Measurements from ENCODE around the gene ENC1. TPM values are rescaled to one million over a fixed set of nuclear protein-coding genes. Genes with fewer than 3 reads are reported as not detected.

Gene ENC1
- polyA plus RNA-seq, 1 of the 3 experiments (the other 2 are of a cell fraction) = 20.3 TPM

DNA sequence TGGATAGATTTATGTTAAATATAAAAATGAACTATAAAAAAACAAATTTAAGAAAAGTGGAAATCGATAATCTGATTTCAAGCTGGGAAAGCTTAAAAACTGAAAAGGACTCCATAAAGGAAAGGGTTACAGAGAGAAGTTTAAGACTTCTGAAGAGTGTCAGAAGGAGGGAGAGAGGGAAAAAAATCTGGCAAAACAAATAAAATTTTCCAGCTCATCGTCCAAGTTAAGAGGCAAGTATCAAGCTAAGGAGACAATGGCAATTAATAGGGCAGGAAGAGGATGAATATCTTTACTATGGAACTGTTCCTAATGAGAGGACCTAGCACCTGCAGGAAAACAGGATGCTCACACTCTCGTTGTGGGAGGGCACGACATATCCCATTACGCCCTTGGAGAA is 24.0 kb upstream of the ENC1 start:
- Histone ChIP-seq H2AFZ (ENCODE audit: low read depth) (no peak overlapping the region), H3K9me3 (no peaks in the 10 kb centered on the region), H3K36me3 (replicated peaks in 1 of 2; ENCODE audit: control insufficient read depth in 1 of 2, insufficient read depth in 2 of 2, low read length in 1 of 2) (no peaks in the 10 kb centered on the region), H3K27me3 (ENCODE audit: insufficient read depth) (no peaks in the 10 kb centered on the region), H3F3A (replicated peaks; ENCODE audit: insufficient read depth) (no peaks in the 10 kb centered on the region), H3K79me2 (ENCODE audit: insufficient read depth) (no peaks in the 10 kb centered on the region), H3K4me3 (ENCODE audit: low read depth in 2 of 2, low read length in 1 of 2) (no peak overlapping the region), H3K4me1 (ENCODE audit: control insufficient read depth in 1 of 2, insufficient read depth in 2 of 2, low read depth in 1 of 2, low read length in 1 of 2) (peaks cover 0 to 7% of the 10 kb centered on the region in 2 experiments; a peak in 2 of 4 replicates), H3K27ac (ENCODE audit: low read depth in 2 of 2, low read length in 1 of 2) (no peak overlapping the region), H4K20me1 (ENCODE audit: insufficient read depth) (no peaks in the 10 kb centered on the region), H3K9me2 (no peaks in the 10 kb centered on the region), H3K4me2 (no peak overlapping the region), H3K9ac (no peak overlapping the region)
- ChIA-PET POLR2A (no interaction called here), CTCF (interaction anchor here (1.0 to 1.5 kb wide), 6 partner anchors 9 to 1073 kb away, joined by 3 to 7 read pairs (median 4); no protein-coding TSS in a partner anchor)
- DNase-seq = no peak
- TF ChIP-seq JUND (IDR thresholded peaks at IDR 0.05) = no peak
- no peak for TF ChIP-seq EZH2phosphoT487 (IDR thresholded peaks at IDR 0.05; ENCODE audit: borderline replicate concordance, low read depth)
- TF ChIP-seq, protein P1, sequence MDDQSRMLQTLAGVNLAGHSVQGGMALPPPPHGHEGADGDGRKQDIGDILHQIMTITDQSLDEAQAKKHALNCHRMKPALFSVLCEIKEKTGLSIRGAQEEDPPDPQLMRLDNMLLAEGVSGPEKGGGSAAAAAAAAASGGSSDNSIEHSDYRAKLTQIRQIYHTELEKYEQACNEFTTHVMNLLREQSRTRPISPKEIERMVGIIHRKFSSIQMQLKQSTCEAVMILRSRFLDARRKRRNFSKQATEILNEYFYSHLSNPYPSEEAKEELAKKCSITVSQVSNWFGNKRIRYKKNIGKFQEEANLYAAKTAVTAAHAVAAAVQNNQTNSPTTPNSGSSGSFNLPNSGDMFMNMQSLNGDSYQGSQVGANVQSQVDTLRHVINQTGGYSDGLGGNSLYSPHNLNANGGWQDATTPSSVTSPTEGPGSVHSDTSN (IDR thresholded peaks at IDR 0.05) = no peak
- WGBS (ENCODE audit: low lambda C conversion rate) = 82% methylated on average over 5 of the region's 5 CpGs

DNA sequence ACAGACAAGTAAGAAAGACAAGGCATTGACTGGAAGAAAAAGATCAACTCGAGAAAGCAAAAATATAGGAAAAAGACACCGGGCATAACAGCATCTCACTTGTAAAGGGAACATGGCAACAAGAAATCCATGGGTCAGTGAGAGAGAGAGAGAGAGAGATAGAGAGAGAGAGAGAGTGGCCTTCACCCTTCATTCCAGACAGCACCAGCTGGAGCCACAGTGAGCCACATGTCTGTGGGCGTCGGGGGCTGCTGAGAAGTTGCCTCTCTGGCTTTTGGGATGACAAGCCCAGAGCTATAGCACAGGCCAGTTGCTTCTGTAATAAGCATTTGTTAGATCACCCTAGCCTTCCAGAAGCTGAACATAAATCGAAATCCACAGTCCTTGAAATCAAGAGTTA is 20.3 kb upstream of the ENC1 start:
- no peaks in the 10 kb centered on the region for H4K20me1 ChIP-seq (ENCODE audit: insufficient read depth)
- no peaks in the 10 kb centered on the region for H3K9me2 ChIP-seq
- no peak overlapping the region for H3K4me3 ChIP-seq (ENCODE audit: low read depth in 2 of 2, low read length in 1 of 2)
- no peak for DNase-seq
- H3K4me1 ChIP-seq (ENCODE audit: control insufficient read depth in 1 of 2, insufficient read depth in 2 of 2, low read depth in 1 of 2, low read length in 1 of 2) = no peaks in the 10 kb centered on the region; a peak in 1 of 4 replicates
- ChIA-PET CTCF (interaction anchor here (1.0 to 3.6 kb wide), 5 partner anchors 11 to 758 kb away, joined by 3 to 22 read pairs (median 5); no protein-coding TSS in a partner anchor), POLR2A (no interaction called here)
- no peaks in the 10 kb centered on the region for H3K36me3 ChIP-seq (replicated peaks in 1 of 2; ENCODE audit: control insufficient read depth in 1 of 2, insufficient read depth in 2 of 2, low read length in 1 of 2)
- no peak overlapping the region for H3K9ac ChIP-seq
- H3K9me3 ChIP-seq = no peaks in the 10 kb centered on the region
- no peaks in the 10 kb centered on the region for H3F3A ChIP-seq (replicated peaks; ENCODE audit: insufficient read depth)
- H3K79me2 ChIP-seq (ENCODE audit: insufficient read depth) = no peaks in the 10 kb centered on the region
- no peaks in the 10 kb centered on the region for H3K27me3 ChIP-seq (ENCODE audit: insufficient read depth)
- 77% methylated on average over 5 of the region's 5 CpGs for WGBS (ENCODE audit: low lambda C conversion rate)
- peak overlapping the region in 1 of 2 experiments; percentile 33; a peak in 1 of 4 replicates for H3K27ac ChIP-seq (ENCODE audit: low read depth in 2 of 2, low read length in 1 of 2)
- peak overlapping the region; percentile 52; the same call in 1 of the 2 replicates for H2AFZ ChIP-seq (ENCODE audit: low read depth)
- no peak overlapping the region for H3K4me2 ChIP-seq
- TF ChIP-seq GATA2 (CRISPR knock-in tag; IDR thresholded peaks at IDR 0.05) (no peak), CHD2 (IDR thresholded peaks at IDR 0.05; ENCODE audit: low read length, partially characterized antibody) (no peak), RCOR1 (IDR thresholded peaks at IDR 0.05; ENCODE audit: low read length) (no peak), FOSL2 (IDR thresholded peaks at IDR 0.05; ENCODE audit: borderline replicate concordance, low read depth) (no peak), POLR2AphosphoS5 (IDR thresholded peaks at IDR 0.05; ENCODE audit: low read depth, low read length) (no peak), FOXJ3 (CRISPR knock-in tag; IDR thresholded peaks at IDR 0.05) (no peak), RAD21 (IDR thresholded peaks at IDR 0.05; ENCODE audit: low read length) (no peak), FOXM1 (IDR thresholded peaks at IDR 0.05; ENCODE audit: low read depth) (no peak), TAF1 (IDR thresholded peaks at IDR 0.05; ENCODE audit: borderline replicate concordance, low read depth, low read length) (no peak), TCF12 (IDR thresholded peaks at IDR 0.05) (no peak), RXRA (IDR thresholded peaks at IDR 0.05; ENCODE audit: borderline replicate concordance, low read depth) (no peak), RFX5 (IDR thresholded peaks at IDR 0.05; ENCODE audit: low read length) (no peak), EZH2phosphoT487 (IDR thresholded peaks at IDR 0.05; ENCODE audit: borderline replicate concordance, low read depth) (no peak)
- TF ChIP-seq, protein P2, sequence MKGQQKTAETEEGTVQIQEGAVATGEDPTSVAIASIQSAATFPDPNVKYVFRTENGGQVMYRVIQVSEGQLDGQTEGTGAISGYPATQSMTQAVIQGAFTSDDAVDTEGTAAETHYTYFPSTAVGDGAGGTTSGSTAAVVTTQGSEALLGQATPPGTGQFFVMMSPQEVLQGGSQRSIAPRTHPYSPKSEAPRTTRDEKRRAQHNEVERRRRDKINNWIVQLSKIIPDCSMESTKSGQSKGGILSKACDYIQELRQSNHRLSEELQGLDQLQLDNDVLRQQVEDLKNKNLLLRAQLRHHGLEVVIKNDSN (IDR thresholded peaks at IDR 0.05; ENCODE audit: borderline replicate concordance, low read depth) = no peak
- TF ChIP-seq, protein P3, sequence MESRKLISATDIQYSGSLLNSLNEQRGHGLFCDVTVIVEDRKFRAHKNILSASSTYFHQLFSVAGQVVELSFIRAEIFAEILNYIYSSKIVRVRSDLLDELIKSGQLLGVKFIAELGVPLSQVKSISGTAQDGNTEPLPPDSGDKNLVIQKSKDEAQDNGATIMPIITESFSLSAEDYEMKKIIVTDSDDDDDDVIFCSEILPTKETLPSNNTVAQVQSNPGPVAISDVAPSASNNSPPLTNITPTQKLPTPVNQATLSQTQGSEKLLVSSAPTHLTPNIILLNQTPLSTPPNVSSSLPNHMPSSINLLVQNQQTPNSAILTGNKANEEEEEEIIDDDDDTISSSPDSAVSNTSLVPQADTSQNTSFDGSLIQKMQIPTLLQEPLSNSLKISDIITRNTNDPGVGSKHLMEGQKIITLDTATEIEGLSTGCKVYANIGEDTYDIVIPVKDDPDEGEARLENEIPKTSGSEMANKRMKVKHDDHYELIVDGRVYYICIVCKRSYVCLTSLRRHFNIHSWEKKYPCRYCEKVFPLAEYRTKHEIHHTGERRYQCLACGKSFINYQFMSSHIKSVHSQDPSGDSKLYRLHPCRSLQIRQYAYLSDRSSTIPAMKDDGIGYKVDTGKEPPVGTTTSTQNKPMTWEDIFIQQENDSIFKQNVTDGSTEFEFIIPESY (IDR thresholded peaks at IDR 0.05; ENCODE audit: borderline replicate concordance, low read depth) = no peak
- TF ChIP-seq, protein P4, sequence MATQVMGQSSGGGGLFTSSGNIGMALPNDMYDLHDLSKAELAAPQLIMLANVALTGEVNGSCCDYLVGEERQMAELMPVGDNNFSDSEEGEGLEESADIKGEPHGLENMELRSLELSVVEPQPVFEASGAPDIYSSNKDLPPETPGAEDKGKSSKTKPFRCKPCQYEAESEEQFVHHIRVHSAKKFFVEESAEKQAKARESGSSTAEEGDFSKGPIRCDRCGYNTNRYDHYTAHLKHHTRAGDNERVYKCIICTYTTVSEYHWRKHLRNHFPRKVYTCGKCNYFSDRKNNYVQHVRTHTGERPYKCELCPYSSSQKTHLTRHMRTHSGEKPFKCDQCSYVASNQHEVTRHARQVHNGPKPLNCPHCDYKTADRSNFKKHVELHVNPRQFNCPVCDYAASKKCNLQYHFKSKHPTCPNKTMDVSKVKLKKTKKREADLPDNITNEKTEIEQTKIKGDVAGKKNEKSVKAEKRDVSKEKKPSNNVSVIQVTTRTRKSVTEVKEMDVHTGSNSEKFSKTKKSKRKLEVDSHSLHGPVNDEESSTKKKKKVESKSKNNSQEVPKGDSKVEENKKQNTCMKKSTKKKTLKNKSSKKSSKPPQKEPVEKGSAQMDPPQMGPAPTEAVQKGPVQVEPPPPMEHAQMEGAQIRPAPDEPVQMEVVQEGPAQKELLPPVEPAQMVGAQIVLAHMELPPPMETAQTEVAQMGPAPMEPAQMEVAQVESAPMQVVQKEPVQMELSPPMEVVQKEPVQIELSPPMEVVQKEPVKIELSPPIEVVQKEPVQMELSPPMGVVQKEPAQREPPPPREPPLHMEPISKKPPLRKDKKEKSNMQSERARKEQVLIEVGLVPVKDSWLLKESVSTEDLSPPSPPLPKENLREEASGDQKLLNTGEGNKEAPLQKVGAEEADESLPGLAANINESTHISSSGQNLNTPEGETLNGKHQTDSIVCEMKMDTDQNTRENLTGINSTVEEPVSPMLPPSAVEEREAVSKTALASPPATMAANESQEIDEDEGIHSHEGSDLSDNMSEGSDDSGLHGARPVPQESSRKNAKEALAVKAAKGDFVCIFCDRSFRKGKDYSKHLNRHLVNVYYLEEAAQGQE (IDR thresholded peaks at IDR 0.05; ENCODE audit: low read depth, low read length) = no peak
- TF ChIP-seq, protein P1 (IDR thresholded peaks at IDR 0.05) = no peak
- TF ChIP-seq, protein P5, sequence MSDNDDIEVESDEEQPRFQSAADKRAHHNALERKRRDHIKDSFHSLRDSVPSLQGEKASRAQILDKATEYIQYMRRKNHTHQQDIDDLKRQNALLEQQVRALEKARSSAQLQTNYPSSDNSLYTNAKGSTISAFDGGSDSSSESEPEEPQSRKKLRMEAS (IDR thresholded peaks at IDR 0.05; ENCODE audit: low read depth) = no peak
